Right lobe of liver (tissue), 4 donors: ENCODE results near the gene OR2T33.
"Not testable (repeated sequence)": the region's sequence is repeated elsewhere in the genome, so short reads cannot be mapped to it uniquely, and the experiment has no call there.

Experiments
- CTCF ChIP-seq, 4 donors: fragments of 200-600 bp in 3 of 4; fragments of 450-650 bp in 1 of 4; IDR thresholded peaks; one replicate each; pipeline versions ENCODE4 v1.5.1 to v1.8.0; 2016 to 2022; ENCODE audit warnings: antibody characterized with exemption in 4 of 4, mild to moderate bottlenecking in 2 of 4
- POLR2A ChIP-seq: fragments of 450-650 bp; IDR thresholded peaks from one replicate; pipeline ENCODE4 v1.6.1; 2017; ENCODE audit warnings: antibody characterized with exemption, mild to moderate bottlenecking
- donor health status: DM: no; HTN: no; CAD: no.
- donor health status: DM: no; HTN: no; CAD: no.
- donor health status: DM: no; HTN: yes; CAD: no.

- TF ChIP-seq CTCF (IDR thresholded peaks at IDR 0.05); POLR2A: not testable (repeated sequence)
Observed at GRCh38 chr1:248273225-248273624, 4.6 kb downstream of the OR2T33 start.
